Keratinocyte (primary cell): ENCODE results near the gene GXYLT2. TPM values are rescaled to one million over a fixed set of nuclear protein-coding genes. Genes with fewer than 3 reads are reported as not detected.

Experiments used
- DNase-seq: peaks from one replicate; pipeline ENCODE4 v3.0.0-alpha.2; 2011; ENCODE audit warnings: low read depth, missing footprints, low spot score
- FAIRE-seq: peaks from 2 replicates; lab custom pipeline; 2011; peaks lifted over from hg19 to GRCh38; lab: Jason Lieb, UNC
- H2AFZ ChIP-seq: 2 replicates; pipeline ENCODE4 v1.6.0; 2012; ENCODE audit warnings: low read length, control low read depth, inconsistent platforms; ENCODE audit not compliant: control insufficient read depth
- H3K27ac ChIP-seq: 2 replicates; pipeline ENCODE4 v1.5.1; 2011; ENCODE audit warnings: low read length; ENCODE audit not compliant: control insufficient read depth, insufficient read depth
- H3K27me3 ChIP-seq: 3 replicates; pipeline ENCODE4 v1.6.0; 2011; ENCODE audit warnings: low read length; ENCODE audit not compliant: control insufficient read depth, insufficient read depth; ENCODE audit errors: extremely low read depth
- H3K36me3 ChIP-seq, 2 experiments: 2 replicates in 1 of 2; 3 replicates in 1 of 2; pipeline ENCODE4 v1.5.1; 2011; ENCODE audit warnings: low read length in 2 of 2, mild to moderate bottlenecking in 1 of 2; ENCODE audit not compliant: control insufficient read depth in 2 of 2, insufficient read depth in 2 of 2; ENCODE audit errors: extremely low read depth in 1 of 2
- H3K4me1 ChIP-seq: 3 replicates; pipeline ENCODE4 v1.5.1; 2011; ENCODE audit warnings: low read length; ENCODE audit not compliant: control insufficient read depth, insufficient read depth; ENCODE audit errors: extremely low read depth
- H3K4me2 ChIP-seq: 3 replicates; pipeline ENCODE4 v1.6.0; 2011; ENCODE audit warnings: low read depth, low read length; ENCODE audit not compliant: control insufficient read depth, insufficient read depth; ENCODE audit errors: extremely low read depth
- H3K4me3 ChIP-seq, 3 experiments: fragments of 200-600 bp in 1 of 3; sonication (generic) in 1 of 3; 2 replicates in 2 of 3; 3 replicates in 1 of 3; pipeline ENCODE4 v1.5.1; 2011 to 2016; ENCODE audit warnings: low read length in 3 of 3, mild to moderate bottlenecking in 3 of 3, control low read depth in 2 of 3, inconsistent platforms in 1 of 3, low read depth in 1 of 3, mixed read lengths in 1 of 3, mixed run types in 1 of 3, moderate library complexity in 1 of 3; ENCODE audit not compliant: control insufficient read depth in 2 of 3, insufficient read depth in 2 of 3; ENCODE audit errors: extremely low read depth in 1 of 3
- H3K79me2 ChIP-seq: 2 replicates; pipeline ENCODE4 v1.6.0; 2012; ENCODE audit warnings: low read length; ENCODE audit not compliant: control insufficient read depth, insufficient read depth
- H3K9ac ChIP-seq: 3 replicates; pipeline ENCODE4 v1.6.0; 2011; ENCODE audit warnings: low read length; ENCODE audit not compliant: control insufficient read depth, insufficient read depth; ENCODE audit errors: extremely low read depth
- H3K9me1 ChIP-seq: 3 replicates; pipeline ENCODE4 v1.6.0; 2011; ENCODE audit warnings: low read length; ENCODE audit not compliant: control insufficient read depth, insufficient read depth; ENCODE audit errors: extremely low read depth
- H3K9me3 ChIP-seq: 2 replicates; pipeline ENCODE4 v1.5.1; 2012; ENCODE audit warnings: low read depth, low read length; ENCODE audit not compliant: control insufficient read depth
- H4K20me1 ChIP-seq: 3 replicates; pipeline ENCODE4 v1.6.0; 2011; ENCODE audit warnings: low read length; ENCODE audit not compliant: control insufficient read depth, insufficient read depth; ENCODE audit errors: extremely low read depth
- EZH2 ChIP-seq: IDR thresholded peaks from one replicate; pipeline ENCODE4 v1.6.1; 2012; ENCODE audit warnings: inconsistent platforms, mild to moderate bottlenecking, low read length, moderate library complexity
- dilution Hi-C: fragments of 300-500 bp; cut with MboI; formaldehyde crosslinking; loops from one replicate; pipeline ENCODE4 v1.7.0; 2020; ENCODE audit warnings: low sequenced_read_pairs; ENCODE audit not compliant: extremely low pct_ligation_motif_present
- polyA plus RNA-seq, 5 experiments: library from polyadenylated mRNA; depleted of rRNA in 3 of 5; stranded (reverse) in 3 of 5; stranded (forward) in 1 of 5; unstranded in 1 of 5; fragments of >200 nt; gene quantifications; 1 replicate in 1 of 5; 2 replicates in 3 of 5; 3 replicates in 1 of 5; pipeline versions ENCODE4 v1.2.1 to v1.2.3, GENCODE V29; 2011 to 2012; ENCODE audit warnings: missing spikeins in 2 of 5, low read depth in 1 of 5, low replicate concordance in 1 of 5
- TF ChIP-seq, protein P1 (sequence below), 3 experiments: IDR thresholded peaks in 1 of 3; conservative IDR thresholded peaks in 1 of 3; optimal IDR thresholded peaks in 1 of 3; 2 replicates in 2 of 3; 3 replicates in 1 of 3; pipeline versions ENCODE3 to v1.5.1; 2011; ENCODE audit warnings: low read length in 3 of 3, mild to moderate bottlenecking in 3 of 3, moderate library complexity in 2 of 3, control low read depth in 1 of 3, inconsistent platforms in 1 of 3; ENCODE audit not compliant: insufficient read depth in 2 of 3; ENCODE audit errors: extremely low read depth in 1 of 3

The GXYLT2 gene
- polyA plus RNA-seq, 1 donor (not counting 4 experiments of a cell fraction or from before 2014, with no cell fraction given) = 1.4 TPM

DNA sequence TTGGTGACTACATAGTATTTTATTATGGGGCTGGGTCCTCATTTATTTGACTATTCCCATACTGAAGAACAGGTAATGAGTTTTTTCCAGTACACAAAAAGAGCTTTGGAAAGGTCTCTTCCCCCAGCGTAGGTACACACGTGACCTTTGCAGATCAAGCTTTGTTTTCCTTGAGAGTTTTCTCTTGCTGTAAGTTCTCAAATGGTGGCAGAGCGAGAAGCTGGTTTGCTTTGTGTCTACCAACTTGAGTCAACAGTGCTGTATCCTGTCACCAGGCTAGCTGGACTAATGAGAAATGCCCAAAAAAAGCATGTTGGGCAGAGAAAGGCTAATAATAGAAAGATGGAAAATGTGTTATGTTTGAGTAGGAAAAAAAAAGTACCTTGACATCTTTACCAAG, 21.7 kb downstream of the GXYLT2 start:
- Histone ChIP-seq H3K9ac (no peak overlapping the region), H3K9me3 (no peaks in the 10 kb centered on the region), H3K4me1 (peaks cover 4% of the 10 kb centered on the region), H3K4me2 (no peak overlapping the region), H3K9me1 (no peaks in the 10 kb centered on the region), H3K4me3 (no peak overlapping the region), H3K27me3 (no peaks in the 10 kb centered on the region), H4K20me1 (no peaks in the 10 kb centered on the region), H3K79me2 (no peaks in the 10 kb centered on the region), H3K36me3 (no peaks in the 10 kb centered on the region), H3K27ac (no peak overlapping the region), H2AFZ (no peak overlapping the region)
- dilution Hi-C loops = no loop called here
- FAIRE-seq = no peak
- DNase-seq = no peak
- TF ChIP-seq, protein P1, sequence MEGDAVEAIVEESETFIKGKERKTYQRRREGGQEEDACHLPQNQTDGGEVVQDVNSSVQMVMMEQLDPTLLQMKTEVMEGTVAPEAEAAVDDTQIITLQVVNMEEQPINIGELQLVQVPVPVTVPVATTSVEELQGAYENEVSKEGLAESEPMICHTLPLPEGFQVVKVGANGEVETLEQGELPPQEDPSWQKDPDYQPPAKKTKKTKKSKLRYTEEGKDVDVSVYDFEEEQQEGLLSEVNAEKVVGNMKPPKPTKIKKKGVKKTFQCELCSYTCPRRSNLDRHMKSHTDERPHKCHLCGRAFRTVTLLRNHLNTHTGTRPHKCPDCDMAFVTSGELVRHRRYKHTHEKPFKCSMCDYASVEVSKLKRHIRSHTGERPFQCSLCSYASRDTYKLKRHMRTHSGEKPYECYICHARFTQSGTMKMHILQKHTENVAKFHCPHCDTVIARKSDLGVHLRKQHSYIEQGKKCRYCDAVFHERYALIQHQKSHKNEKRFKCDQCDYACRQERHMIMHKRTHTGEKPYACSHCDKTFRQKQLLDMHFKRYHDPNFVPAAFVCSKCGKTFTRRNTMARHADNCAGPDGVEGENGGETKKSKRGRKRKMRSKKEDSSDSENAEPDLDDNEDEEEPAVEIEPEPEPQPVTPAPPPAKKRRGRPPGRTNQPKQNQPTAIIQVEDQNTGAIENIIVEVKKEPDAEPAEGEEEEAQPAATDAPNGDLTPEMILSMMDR (optimal IDR thresholded peaks at IDR 0.05 in 1 of 3, IDR thresholded peaks at IDR 0.05 in 1 of 3, conservative IDR thresholded peaks at IDR 0.05 in 1 of 3; ENCODE audit: extremely low read depth in 1 of 3, insufficient read depth in 2 of 3, low read length in 3 of 3) = no peak
- no peak for TF ChIP-seq EZH2

DNA sequence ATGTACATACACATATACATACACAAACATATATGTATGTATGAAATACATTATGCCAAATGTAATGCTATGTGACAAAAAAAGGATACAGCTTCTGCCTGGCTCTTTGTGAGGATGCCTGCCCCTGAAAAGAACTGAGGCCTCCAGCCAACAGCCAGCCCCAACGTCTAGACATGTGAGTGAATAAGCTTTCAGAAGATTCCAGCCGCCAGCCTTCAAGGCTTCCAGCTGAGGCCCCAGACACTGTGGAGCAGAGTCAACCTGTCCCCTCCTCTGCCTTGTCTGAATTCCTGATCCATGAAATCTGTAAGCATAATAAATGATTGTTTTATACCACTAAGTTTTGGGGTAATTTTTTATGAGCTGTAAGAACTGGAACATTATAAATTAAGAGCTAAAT, 24.7 kb downstream of the GXYLT2 start:
- FAIRE-seq (no peak), DNase-seq (no peak)
- Histone ChIP-seq H3K4me3 (no peak overlapping the region), H3K36me3 (no peaks in the 10 kb centered on the region), H4K20me1 (no peaks in the 10 kb centered on the region), H3K9ac (no peak overlapping the region), H3K27me3 (no peaks in the 10 kb centered on the region), H3K4me2 (no peak overlapping the region), H3K4me1 (no peaks in the 10 kb centered on the region), H3K79me2 (no peaks in the 10 kb centered on the region), H3K9me1 (no peaks in the 10 kb centered on the region), H2AFZ (no peak overlapping the region), H3K9me3 (no peaks in the 10 kb centered on the region), H3K27ac (no peak overlapping the region)
- dilution Hi-C loops = no loop called here
- no peak for TF ChIP-seq EZH2
- TF ChIP-seq, protein P1 (optimal IDR thresholded peaks at IDR 0.05 in 1 of 3, IDR thresholded peaks at IDR 0.05 in 1 of 3, conservative IDR thresholded peaks at IDR 0.05 in 1 of 3; ENCODE audit: extremely low read depth in 1 of 3, insufficient read depth in 2 of 3, low read length in 3 of 3) = no peak
